GM06990 (cell line): ENCODE measurements around the gene SLC25A43.

Source experiments
- DNase-seq: peaks from one replicate; pipeline ENCODE4 v3.0.0-alpha.2; 2011; ENCODE audit not compliant: insufficient read length; ENCODE audit errors: extremely low read depth
- H3K27me3 ChIP-seq: replicated peaks from 2 replicates; pipeline ENCODE4 v1.6.0; 2011; ENCODE audit warnings: low read length; ENCODE audit not compliant: control insufficient read depth, insufficient read depth
- H3K36me3 ChIP-seq: 2 replicates; pipeline ENCODE4 v1.5.1; 2011; ENCODE audit warnings: low read length; ENCODE audit not compliant: control insufficient read depth, insufficient read depth
- H3K4me3 ChIP-seq: replicated peaks from 2 replicates; pipeline ENCODE4 v1.5.1; 2011; ENCODE audit warnings: low read depth, mild to moderate bottlenecking, control low read depth, low read length
- TF ChIP-seq, protein P1 (sequence below): IDR thresholded peaks from 2 replicates; pipeline ENCODE4 v1.5.1; 2011; ENCODE audit warnings: low read length, control low read depth, mild to moderate bottlenecking, inconsistent platforms; ENCODE audit not compliant: insufficient read depth, poor library complexity, severe bottlenecking

The SLC25A43 gene

DNA sequence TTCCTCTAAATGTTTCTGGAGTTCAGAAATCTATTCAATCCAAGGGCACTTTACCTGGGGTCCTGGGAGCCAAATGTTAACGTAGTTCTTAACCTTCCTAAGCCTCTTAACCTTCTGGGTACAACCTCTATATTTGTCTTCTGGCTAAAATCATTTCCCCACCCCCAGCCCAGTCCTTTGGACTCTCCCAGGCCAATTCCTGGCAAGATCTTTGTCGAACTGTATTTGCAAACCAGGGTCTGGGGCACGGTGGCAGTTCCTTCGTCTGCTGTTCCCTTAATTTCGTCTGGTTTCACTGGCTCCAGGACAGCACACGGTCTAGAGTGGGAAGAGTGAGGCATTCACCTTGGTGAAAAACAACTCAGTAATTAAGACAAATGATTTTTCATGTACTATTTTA lies 68.3 kb downstream of the SLC25A43 start:
- no peak overlapping the region; the same call in 1 of the 2 replicates for H3K4me3 ChIP-seq
- H3K27me3 ChIP-seq, result no peaks in the 10 kb centered on the region
- TF ChIP-seq, protein P1, sequence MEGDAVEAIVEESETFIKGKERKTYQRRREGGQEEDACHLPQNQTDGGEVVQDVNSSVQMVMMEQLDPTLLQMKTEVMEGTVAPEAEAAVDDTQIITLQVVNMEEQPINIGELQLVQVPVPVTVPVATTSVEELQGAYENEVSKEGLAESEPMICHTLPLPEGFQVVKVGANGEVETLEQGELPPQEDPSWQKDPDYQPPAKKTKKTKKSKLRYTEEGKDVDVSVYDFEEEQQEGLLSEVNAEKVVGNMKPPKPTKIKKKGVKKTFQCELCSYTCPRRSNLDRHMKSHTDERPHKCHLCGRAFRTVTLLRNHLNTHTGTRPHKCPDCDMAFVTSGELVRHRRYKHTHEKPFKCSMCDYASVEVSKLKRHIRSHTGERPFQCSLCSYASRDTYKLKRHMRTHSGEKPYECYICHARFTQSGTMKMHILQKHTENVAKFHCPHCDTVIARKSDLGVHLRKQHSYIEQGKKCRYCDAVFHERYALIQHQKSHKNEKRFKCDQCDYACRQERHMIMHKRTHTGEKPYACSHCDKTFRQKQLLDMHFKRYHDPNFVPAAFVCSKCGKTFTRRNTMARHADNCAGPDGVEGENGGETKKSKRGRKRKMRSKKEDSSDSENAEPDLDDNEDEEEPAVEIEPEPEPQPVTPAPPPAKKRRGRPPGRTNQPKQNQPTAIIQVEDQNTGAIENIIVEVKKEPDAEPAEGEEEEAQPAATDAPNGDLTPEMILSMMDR, result no peak

DNA sequence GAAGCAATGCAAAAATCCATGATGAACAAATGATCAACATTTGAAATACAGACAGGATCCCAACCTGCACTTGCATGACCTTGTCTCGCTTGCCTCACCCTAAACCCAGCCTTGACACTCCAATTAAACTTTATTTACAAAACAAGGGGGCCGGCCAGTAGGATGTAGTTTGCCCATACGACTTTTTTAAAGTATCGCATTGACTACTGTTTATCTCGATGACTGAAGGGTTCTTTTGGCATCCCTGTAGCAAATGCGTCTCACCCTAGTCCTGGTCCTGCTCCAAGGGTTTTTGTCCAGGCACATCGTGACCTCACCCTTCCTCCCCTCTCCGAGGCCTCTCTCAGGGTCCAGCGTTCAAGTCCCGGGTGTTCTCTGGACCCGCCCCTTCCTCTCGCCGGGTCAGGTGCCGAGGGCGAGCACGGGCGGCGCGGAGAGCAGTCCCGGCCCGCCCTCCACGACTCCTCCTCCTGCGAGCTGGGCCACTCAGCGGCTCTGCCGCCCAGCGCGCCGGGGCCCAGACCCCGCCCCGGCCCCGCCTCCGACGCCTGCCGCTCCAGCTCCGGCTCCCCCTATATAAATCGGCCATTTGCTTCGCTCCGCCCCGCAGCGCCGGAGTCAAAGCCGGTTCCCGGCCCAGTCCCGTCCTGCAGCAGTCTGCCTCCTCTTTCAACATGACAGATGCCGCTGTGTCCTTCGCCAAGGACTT lies 68.9 kb downstream of the SLC25A43 start, which contains the start of gene SLC25A5:
Gene SLC25A5 (plus strand): TSS at position 603 of the 709 bp plus-strand sequence. CDS start 72 bp downstream, at position 675.
- Histone ChIP-seq H3K4me3 (peak within 1 kb of the TSS; percentile 88), H3K27me3 (no peaks in the 10 kb centered on the region), H3K36me3 (peaks cover 3% of the 10 kb centered on the region; the same call in 1 of the 2 replicates)
- DNase-seq, result peak; percentile 92
- TF ChIP-seq, protein P1, result no peak

More for the DNA sequence above, 68.3 kb downstream of the SLC25A43 start:
- DNase-seq, result no peak
- peaks cover 3% of the 10 kb centered on the region; the same call in 1 of the 2 replicates for H3K36me3 ChIP-seq

DNA sequence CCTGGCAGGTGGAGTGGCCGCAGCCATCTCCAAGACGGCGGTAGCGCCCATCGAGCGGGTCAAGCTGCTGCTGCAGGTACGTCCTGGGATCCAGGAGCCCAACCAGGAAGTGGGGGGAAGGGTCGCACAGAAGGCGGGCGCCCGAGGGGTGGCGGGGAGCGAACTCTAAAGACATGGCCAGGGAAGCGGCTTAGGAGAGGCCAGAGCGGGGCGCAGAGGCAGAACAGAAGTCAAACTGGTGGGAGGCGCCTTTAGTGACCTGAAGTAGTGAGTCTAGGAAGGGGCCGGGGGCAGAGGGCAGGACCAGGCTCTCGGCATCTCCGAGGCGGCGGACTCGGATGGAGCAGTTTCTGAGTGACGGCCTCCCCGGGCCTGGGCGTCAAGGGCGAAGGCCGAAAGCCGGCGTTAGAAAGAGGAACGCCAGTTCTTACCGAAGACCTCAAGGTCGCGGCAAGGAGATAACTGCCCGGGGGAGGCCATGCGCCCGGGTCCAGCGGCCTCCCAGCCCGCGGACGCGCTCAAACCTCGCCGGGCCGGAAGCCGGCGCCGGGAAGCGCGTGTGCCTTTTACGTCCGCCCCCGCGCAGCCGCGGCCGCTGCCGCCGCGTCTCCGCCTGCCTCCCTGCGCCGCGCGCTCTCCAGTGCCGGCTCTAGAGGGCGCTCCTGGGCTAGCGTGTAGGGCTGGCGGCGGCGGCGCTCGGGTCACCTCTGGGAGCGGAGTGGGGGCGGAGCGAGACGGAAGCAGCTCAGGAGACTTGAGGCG lies 69.6 kb downstream of the SLC25A43 start:
- TF ChIP-seq, protein P1, result peak; percentile 50
- no peaks in the 10 kb centered on the region for H3K27me3 ChIP-seq
- DNase-seq, result peak; percentile 92

DNA sequence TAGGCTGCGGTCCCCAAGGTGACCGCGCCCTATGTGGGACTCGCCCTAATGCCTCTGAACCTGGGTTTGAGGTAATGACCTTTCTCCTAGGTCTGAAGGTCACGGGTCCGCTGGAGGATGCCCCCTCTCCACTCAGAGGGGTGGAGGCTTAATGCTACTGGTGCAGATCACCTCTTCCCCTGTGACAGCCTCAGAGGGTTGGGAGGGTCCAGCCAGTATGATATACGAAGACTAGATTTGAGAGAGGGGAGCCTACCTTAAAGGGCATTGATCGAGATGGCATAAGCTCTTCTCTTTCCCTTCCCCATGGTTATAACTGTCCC lies 70.1 kb downstream of the SLC25A43 start:
- TF ChIP-seq, protein P1, result no peak
- Histone ChIP-seq H3K27me3 (no peaks in the 10 kb centered on the region), H3K4me3 (peak overlapping the region; percentile 88), H3K36me3 (peaks cover 3% of the 10 kb centered on the region; the same call in 1 of the 2 replicates)
- no peak for DNase-seq

More for the DNA sequence above, 69.6 kb downstream of the SLC25A43 start:
- H3K4me3 ChIP-seq, result peak overlapping the region; percentile 88
- peaks cover 3% of the 10 kb centered on the region; the same call in 1 of the 2 replicates for H3K36me3 ChIP-seq

DNA sequence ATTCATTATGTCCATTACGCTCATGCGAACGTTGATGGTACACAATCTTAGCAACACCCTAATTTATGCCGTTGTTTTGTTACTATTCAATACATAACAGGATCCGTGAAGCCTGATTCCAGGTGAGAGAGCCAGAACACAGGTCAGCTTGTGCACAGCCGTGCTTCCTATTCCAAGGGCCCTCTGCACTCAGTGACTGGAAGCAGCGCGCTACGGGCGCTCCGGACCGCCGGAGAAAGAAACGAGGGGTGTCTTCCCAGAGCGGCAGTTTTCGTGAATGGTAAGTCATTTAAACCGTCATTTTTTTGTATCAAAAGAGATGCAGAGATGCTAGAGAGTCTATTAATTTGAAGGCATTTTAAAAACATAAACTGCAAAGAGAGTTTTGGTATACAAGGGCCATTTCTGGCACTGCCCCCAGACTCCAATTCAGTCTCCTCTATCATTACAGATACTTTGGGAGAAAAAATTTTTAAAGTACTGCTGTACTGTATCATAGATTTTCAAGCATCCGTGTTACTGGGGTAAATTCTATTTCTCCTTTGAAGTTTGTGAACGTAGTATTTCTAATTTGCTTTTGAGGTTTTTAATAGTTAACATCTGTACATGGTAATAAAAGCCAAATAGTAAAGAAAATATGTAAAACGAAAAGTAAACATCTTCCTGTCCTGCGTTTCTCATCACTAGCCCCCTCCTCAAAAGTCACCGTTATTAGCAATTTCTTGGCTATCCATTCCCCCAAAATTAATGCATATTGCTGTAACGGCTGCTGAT lies 75.7 kb downstream of the SLC25A43 start:
- peaks cover 3% of the 10 kb centered on the region; the same call in 1 of the 2 replicates for H3K36me3 ChIP-seq
- H3K4me3 ChIP-seq, result no peak overlapping the region
- DNase-seq, result no peak
- H3K27me3 ChIP-seq, result no peaks in the 10 kb centered on the region
- TF ChIP-seq, protein P1, result no peak
